H9 (cell line): ENCODE results near the gene PGM1. TPM values are rescaled to one million over a fixed set of nuclear protein-coding genes. Genes with fewer than 3 reads are reported as not detected.

Experiments
- DNase-seq: peaks from one replicate; pipeline ENCODE4 v3.0.0-alpha.2; 2017
- H2AFZ ChIP-seq: one replicate; pipeline ENCODE4 v1.6.1; 2013; ENCODE audit warnings: mild to moderate bottlenecking, low read length, control low read depth, moderate library complexity
- H2AK5ac ChIP-seq: 2 replicates; pipeline ENCODE4 v1.6.1; 2013; ENCODE audit warnings: low read length, control low read depth, mixed read lengths; ENCODE audit not compliant: insufficient read length
- H2BK120ac ChIP-seq: one replicate; pipeline ENCODE4 v1.6.1; 2013; ENCODE audit warnings: low read depth, mild to moderate bottlenecking, low read length, control low read depth, inconsistent platforms; ENCODE audit not compliant: poor library complexity, severe bottlenecking
- H2BK12ac ChIP-seq: 2 replicates; pipeline ENCODE4 v1.6.1; 2013; ENCODE audit warnings: low read length, control low read depth, mixed read lengths, low read depth; ENCODE audit not compliant: insufficient read length
- H2BK15ac ChIP-seq: 2 replicates; pipeline ENCODE4 v1.6.1; 2013; ENCODE audit warnings: low read depth, low read length, control low read depth
- H2BK20ac ChIP-seq: one replicate; pipeline ENCODE4 v1.6.1; 2013; ENCODE audit warnings: low read depth, mild to moderate bottlenecking, low read length, control low read depth, inconsistent platforms; ENCODE audit not compliant: poor library complexity, severe bottlenecking
- H2BK5ac ChIP-seq: 2 replicates; pipeline ENCODE4 v1.6.1; 2013; ENCODE audit warnings: low read length, control low read depth, mixed read lengths; ENCODE audit not compliant: insufficient read length
- H3K14ac ChIP-seq: 2 replicates; pipeline ENCODE4 v1.6.1; 2013; ENCODE audit warnings: low read length, control low read depth; ENCODE audit not compliant: insufficient read depth
- H3K18ac ChIP-seq: 2 replicates; pipeline ENCODE4 v1.6.1; 2013; ENCODE audit warnings: low read depth, mild to moderate bottlenecking, mixed read lengths, low read length, control low read depth; ENCODE audit not compliant: insufficient read length
- H3K23ac ChIP-seq: 2 replicates; pipeline ENCODE4 v1.6.1; 2013; ENCODE audit warnings: low read length, control low read depth, mixed read lengths, low read depth; ENCODE audit not compliant: insufficient read length
- H3K23me2 ChIP-seq: 2 replicates; pipeline ENCODE4 v1.6.1; 2013; ENCODE audit warnings: low read depth, mild to moderate bottlenecking, mixed read lengths, low read length, control low read depth; ENCODE audit not compliant: insufficient read length, poor library complexity, severe bottlenecking
- H3K27ac ChIP-seq: 2 replicates; pipeline ENCODE4 v1.5.1; 2013; ENCODE audit warnings: low read length, control low read depth, mixed read lengths, low read depth; ENCODE audit not compliant: insufficient read length
- H3K27me3 ChIP-seq: 2 replicates; pipeline ENCODE4 v1.6.1; 2013; ENCODE audit warnings: low read length, control low read depth, inconsistent platforms; ENCODE audit not compliant: insufficient read depth
- H3K4ac ChIP-seq: 2 replicates; pipeline ENCODE4 v1.6.1; 2013; ENCODE audit warnings: low read depth, mild to moderate bottlenecking, control low read depth, inconsistent platforms, low read length, moderate library complexity
- H3K4me1 ChIP-seq: 2 replicates; pipeline ENCODE4 v1.6.1; 2013; ENCODE audit warnings: low read length, control low read depth, inconsistent platforms; ENCODE audit not compliant: insufficient read depth
- H3K4me2 ChIP-seq: 2 replicates; pipeline ENCODE4 v1.6.1; 2013; ENCODE audit warnings: low read length, control low read depth, mixed read lengths; ENCODE audit not compliant: insufficient read length, insufficient read depth
- H3K56ac ChIP-seq: 2 replicates; pipeline ENCODE4 v1.6.1; 2013; ENCODE audit warnings: low read depth, mild to moderate bottlenecking, mixed read lengths, low read length, control low read depth; ENCODE audit not compliant: insufficient read length
- H3K79me1 ChIP-seq: 2 replicates; pipeline ENCODE4 v1.6.1; 2013; ENCODE audit warnings: low read depth, mild to moderate bottlenecking, moderate library complexity, low read length, control low read depth, inconsistent platforms; ENCODE audit not compliant: insufficient read depth, poor library complexity, severe bottlenecking
- H3K79me2 ChIP-seq: 2 replicates; pipeline ENCODE4 v1.6.1; 2013; ENCODE audit warnings: low read length, control low read depth, inconsistent platforms; ENCODE audit not compliant: insufficient read depth
- H3K9ac ChIP-seq: 2 replicates; pipeline ENCODE4 v1.6.1; 2013; ENCODE audit warnings: low read length, control low read depth, mixed read lengths; ENCODE audit not compliant: insufficient read length; ENCODE audit errors: extremely low read depth
- H3K9me3 ChIP-seq: one replicate; pipeline ENCODE4 v1.6.1; 2013; ENCODE audit warnings: low read depth, low read length, inconsistent platforms; ENCODE audit not compliant: control insufficient read depth
- H3T11ph ChIP-seq: one replicate; pipeline ENCODE4 v1.6.1; 2013; ENCODE audit warnings: mild to moderate bottlenecking, low read length, control low read depth, inconsistent platforms
- H4K20me1 ChIP-seq: one replicate; pipeline ENCODE4 v1.6.1; 2013; ENCODE audit not compliant: control insufficient read depth, insufficient read length, insufficient read depth
- H4K5ac ChIP-seq: 2 replicates; pipeline ENCODE4 v1.6.1; 2013; ENCODE audit warnings: low read depth, mild to moderate bottlenecking, mixed read lengths, low read length, control low read depth; ENCODE audit not compliant: insufficient read length
- H4K8ac ChIP-seq: replicated peaks from 2 replicates; pipeline ENCODE4 v1.6.1; 2013; ENCODE audit warnings: low read length, control low read depth, mixed read lengths, low read depth; ENCODE audit not compliant: insufficient read length
- H4K91ac ChIP-seq: 2 replicates; pipeline ENCODE4 v1.6.1; 2013; ENCODE audit warnings: low read depth, mild to moderate bottlenecking, moderate library complexity, mixed read lengths, low read length, control low read depth; ENCODE audit not compliant: insufficient read length
- H3K27ac Mint-ChIP-seq, 3 experiments: 2 replicates in 2 of 3; 3 replicates in 1 of 3; pipeline ENCODE4 v1.8.0; 2020 to 2021; ENCODE audit warnings: mixed read lengths in 3 of 3, mild to moderate bottlenecking in 1 of 3, moderate library complexity in 1 of 3
- H3K27me3 Mint-ChIP-seq: 2 replicates; pipeline ENCODE4 v1.8.0; 2021; ENCODE audit warnings: low read depth, mild to moderate bottlenecking, moderate library complexity, mixed read lengths
- H3K36me3 Mint-ChIP-seq, 3 experiments: 2 replicates in 2 of 3; 3 replicates in 1 of 3; pipeline ENCODE4 v1.8.0; 2020 to 2021; ENCODE audit warnings: low read depth in 3 of 3, mixed read lengths in 3 of 3; ENCODE audit not compliant: insufficient read depth in 1 of 3
- H3K4me1 Mint-ChIP-seq, 2 experiments: 2 replicates each; pipeline ENCODE4 v1.8.0; 2020; ENCODE audit warnings: mixed read lengths in 2 of 2
- H3K4me3 Mint-ChIP-seq, 2 experiments: 2 replicates in 1 of 2; 3 replicates in 1 of 2; pipeline ENCODE4 v1.8.0; 2020 to 2021; ENCODE audit warnings: mild to moderate bottlenecking in 2 of 2, mixed read lengths in 2 of 2, moderate library complexity in 1 of 2
- H3K9me3 Mint-ChIP-seq, 2 experiments: 2 replicates in 1 of 2; 3 replicates in 1 of 2; pipeline ENCODE4 v1.8.0; 2020; ENCODE audit warnings: mild to moderate bottlenecking in 2 of 2, mixed read lengths in 2 of 2, moderate library complexity in 1 of 2
- CTCF ChIP-seq: fragments of 200-600 bp; sonication (generic); conservative IDR thresholded peaks from 3 replicates; pipeline ENCODE4 v1.8.0; 2021; ENCODE audit warnings: antibody characterized with exemption, mild to moderate bottlenecking
- WGBS: extraction: QIAGEN DNeasy Blood & Tissue Kit; methylation state at CpG from one replicate; pipeline ENCODE4 v1.1.7; 2013; ENCODE audit warnings: missing lambda C conversion rate, low lambda C conversion rate, mixed read lengths; ENCODE audit not compliant: insufficient read length; ENCODE audit errors: extremely low coverage; 5-methylcytosine and 5-hydroxymethylcytosine counted together
- total RNA-seq: library from RNA; stranded (reverse); gene quantifications from 2 replicates; pipeline ENCODE4 v1.2.1, GENCODE V29; 2021

Gene PGM1
- total RNA-seq, 1 experiment from 2014 or later = 56.4 TPM

GRCh38 chr1:63704443-63704842 is 111.2 kb downstream of the PGM1 start:
- H3K27ac Mint-ChIP-seq = no peak overlapping the region

More at GRCh38 chr1:63704443-63704842, 111.2 kb downstream of the PGM1 start:
- 0 out of 5 replicates have a peak overlapping the region, but pooled peaks of 1 of the 2 experiments have one; percentile 7 for H3K4me3 Mint-ChIP-seq
- Histone ChIP-seq H2BK12ac (no peak overlapping the region), H3K23me2 (no peaks in the 10 kb centered on the region), H3K27ac (no peak overlapping the region), H2BK20ac (no peak overlapping the region), H4K20me1 (no peaks in the 10 kb centered on the region), H3K18ac (no peak overlapping the region), H4K5ac (no peak overlapping the region), H2BK5ac (no peak overlapping the region), H2BK120ac (no peak overlapping the region), H3K79me2 (no peaks in the 10 kb centered on the region), H3K4me2 (no peak overlapping the region), H2BK15ac (no peak overlapping the region), H4K91ac (no peak overlapping the region), H3K9ac (no peak overlapping the region), H3K23ac (no peak overlapping the region), H3T11ph (no peak overlapping the region), H3K4me1 (peaks cover 3% of the 10 kb centered on the region; the same call in 1 of the 2 replicates), H3K4ac (no peak overlapping the region), H4K8ac (no peak overlapping the region), H2AK5ac (no peak overlapping the region), H3K79me1 (no peaks in the 10 kb centered on the region), H2AFZ (no peak overlapping the region), H3K56ac (no peak overlapping the region), H3K9me3 (no peaks in the 10 kb centered on the region), H3K27me3 (no peaks in the 10 kb centered on the region; the same call in 1 of the 2 replicates), H3K14ac (no peak overlapping the region)
- WGBS = no CpG with 5 or more reads among the region's 3 CpGs
- peaks cover 2% of the 10 kb centered on the region; the same call in 1 of the 2 replicates for H3K27me3 Mint-ChIP-seq
- no peak for DNase-seq
- no peaks in the 10 kb centered on the region for H3K9me3 Mint-ChIP-seq
- H3K36me3 Mint-ChIP-seq = no peaks in the 10 kb centered on the region
- H3K4me1 Mint-ChIP-seq = peaks cover 17 to 20% of the 10 kb centered on the region in 2 experiments
- no peak for TF ChIP-seq CTCF
